ENCODE data around the gene HCRTR2.

DNA sequence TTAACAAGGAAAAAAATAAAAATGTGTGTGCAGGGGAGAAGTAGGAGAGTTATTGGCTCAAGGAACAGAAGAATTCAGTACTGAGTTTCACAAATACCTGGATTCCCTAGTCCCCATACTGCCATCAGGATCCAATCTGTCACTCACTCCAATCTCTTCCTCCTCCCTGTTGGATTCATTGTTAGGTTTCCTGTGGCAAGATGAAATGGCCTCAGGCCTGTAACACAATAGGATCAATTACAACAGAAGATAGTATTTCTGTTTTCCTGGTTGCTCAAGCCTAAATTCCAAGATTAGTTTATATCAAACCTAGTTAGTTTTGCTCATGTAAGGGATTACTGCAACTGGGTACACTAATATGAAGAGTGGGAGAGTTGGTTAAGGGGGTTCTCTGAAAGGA is 24.4 kb downstream of the HCRTR2 start:
- TF ChIP-seq, protein P1, sequence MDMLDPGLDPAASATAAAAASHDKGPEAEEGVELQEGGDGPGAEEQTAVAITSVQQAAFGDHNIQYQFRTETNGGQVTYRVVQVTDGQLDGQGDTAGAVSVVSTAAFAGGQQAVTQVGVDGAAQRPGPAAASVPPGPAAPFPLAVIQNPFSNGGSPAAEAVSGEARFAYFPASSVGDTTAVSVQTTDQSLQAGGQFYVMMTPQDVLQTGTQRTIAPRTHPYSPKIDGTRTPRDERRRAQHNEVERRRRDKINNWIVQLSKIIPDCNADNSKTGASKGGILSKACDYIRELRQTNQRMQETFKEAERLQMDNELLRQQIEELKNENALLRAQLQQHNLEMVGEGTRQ (IDR thresholded peaks at IDR 0.05), result no peak
- TF ChIP-seq NFE2L2 (conservative IDR thresholded peaks at IDR 0.05; ENCODE audit: low read length) (no peak), POLR2A (IDR thresholded peaks at IDR 0.05; ENCODE audit: low read length) (no peak), CBX2 (IDR thresholded peaks at IDR 0.05; ENCODE audit: borderline replicate concordance, low read depth) (no peak), EP300 (IDR thresholded peaks at IDR 0.05) (no peak)
- TF ChIP-seq, protein P2, sequence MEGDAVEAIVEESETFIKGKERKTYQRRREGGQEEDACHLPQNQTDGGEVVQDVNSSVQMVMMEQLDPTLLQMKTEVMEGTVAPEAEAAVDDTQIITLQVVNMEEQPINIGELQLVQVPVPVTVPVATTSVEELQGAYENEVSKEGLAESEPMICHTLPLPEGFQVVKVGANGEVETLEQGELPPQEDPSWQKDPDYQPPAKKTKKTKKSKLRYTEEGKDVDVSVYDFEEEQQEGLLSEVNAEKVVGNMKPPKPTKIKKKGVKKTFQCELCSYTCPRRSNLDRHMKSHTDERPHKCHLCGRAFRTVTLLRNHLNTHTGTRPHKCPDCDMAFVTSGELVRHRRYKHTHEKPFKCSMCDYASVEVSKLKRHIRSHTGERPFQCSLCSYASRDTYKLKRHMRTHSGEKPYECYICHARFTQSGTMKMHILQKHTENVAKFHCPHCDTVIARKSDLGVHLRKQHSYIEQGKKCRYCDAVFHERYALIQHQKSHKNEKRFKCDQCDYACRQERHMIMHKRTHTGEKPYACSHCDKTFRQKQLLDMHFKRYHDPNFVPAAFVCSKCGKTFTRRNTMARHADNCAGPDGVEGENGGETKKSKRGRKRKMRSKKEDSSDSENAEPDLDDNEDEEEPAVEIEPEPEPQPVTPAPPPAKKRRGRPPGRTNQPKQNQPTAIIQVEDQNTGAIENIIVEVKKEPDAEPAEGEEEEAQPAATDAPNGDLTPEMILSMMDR (IDR thresholded peaks at IDR 0.05), result no peak
